ENCODE results near the gene CPA5. TPM values are rescaled to one million over a fixed set of nuclear protein-coding genes. Genes with fewer than 3 reads are reported as not detected.
"Not testable (repeated sequence)": the region's sequence is repeated elsewhere in the genome, so short reads cannot be mapped to it uniquely, and the experiment has no call there.

CPA5 gene
- total RNA-seq, 1 experiment from 2014 or later: not detected

DNA sequence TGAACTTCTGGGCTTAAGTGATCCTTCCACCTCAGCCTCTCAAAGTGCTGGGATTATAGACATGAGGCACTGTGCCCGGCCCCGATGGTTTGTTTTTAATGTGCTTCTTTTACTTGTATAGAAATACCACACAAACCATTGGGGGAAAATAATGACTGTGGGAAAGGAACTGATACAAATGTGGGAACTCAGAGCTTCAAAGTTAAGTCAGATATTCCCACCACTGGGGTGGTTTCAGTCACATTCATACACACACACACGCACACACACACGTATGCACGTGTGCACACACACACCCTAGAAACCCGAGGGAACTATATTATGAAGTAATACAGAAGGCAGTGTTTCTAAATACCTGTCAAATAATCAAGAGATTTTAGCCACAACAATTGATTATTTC lies 34.6 kb upstream of the CPA5 start:
- Mint-ChIP-seq H3K27ac (ENCODE audit: unreplicated experiment) (no peak overlapping the region), H3K27me3 (ENCODE audit: unreplicated experiment) (peaks cover 10% of the 10 kb centered on the region), H3K4me1 (ENCODE audit: low read depth, unreplicated experiment) (no peaks in the 10 kb centered on the region), H3K36me3 (ENCODE audit: insufficient read depth, unreplicated experiment) (no peaks in the 10 kb centered on the region), H3K9me3 (ENCODE audit: low read depth, unreplicated experiment) (no peaks in the 10 kb centered on the region), H3K4me3 (ENCODE audit: low read depth, unreplicated experiment) (no peak overlapping the region)
- intact Hi-C loops (cut with micrococcal nuclease; ENCODE audit: unreplicated experiment): no loop called here
- TF ChIP-seq, protein P1, sequence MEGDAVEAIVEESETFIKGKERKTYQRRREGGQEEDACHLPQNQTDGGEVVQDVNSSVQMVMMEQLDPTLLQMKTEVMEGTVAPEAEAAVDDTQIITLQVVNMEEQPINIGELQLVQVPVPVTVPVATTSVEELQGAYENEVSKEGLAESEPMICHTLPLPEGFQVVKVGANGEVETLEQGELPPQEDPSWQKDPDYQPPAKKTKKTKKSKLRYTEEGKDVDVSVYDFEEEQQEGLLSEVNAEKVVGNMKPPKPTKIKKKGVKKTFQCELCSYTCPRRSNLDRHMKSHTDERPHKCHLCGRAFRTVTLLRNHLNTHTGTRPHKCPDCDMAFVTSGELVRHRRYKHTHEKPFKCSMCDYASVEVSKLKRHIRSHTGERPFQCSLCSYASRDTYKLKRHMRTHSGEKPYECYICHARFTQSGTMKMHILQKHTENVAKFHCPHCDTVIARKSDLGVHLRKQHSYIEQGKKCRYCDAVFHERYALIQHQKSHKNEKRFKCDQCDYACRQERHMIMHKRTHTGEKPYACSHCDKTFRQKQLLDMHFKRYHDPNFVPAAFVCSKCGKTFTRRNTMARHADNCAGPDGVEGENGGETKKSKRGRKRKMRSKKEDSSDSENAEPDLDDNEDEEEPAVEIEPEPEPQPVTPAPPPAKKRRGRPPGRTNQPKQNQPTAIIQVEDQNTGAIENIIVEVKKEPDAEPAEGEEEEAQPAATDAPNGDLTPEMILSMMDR (IDR thresholded peaks at IDR 0.05; ENCODE audit: unreplicated experiment): no peak
- no TSS peak for BruUV-seq (replicated peaks)
- CTCF ChIA-PET: no interaction called here
- no peak for DNase-seq

DNA sequence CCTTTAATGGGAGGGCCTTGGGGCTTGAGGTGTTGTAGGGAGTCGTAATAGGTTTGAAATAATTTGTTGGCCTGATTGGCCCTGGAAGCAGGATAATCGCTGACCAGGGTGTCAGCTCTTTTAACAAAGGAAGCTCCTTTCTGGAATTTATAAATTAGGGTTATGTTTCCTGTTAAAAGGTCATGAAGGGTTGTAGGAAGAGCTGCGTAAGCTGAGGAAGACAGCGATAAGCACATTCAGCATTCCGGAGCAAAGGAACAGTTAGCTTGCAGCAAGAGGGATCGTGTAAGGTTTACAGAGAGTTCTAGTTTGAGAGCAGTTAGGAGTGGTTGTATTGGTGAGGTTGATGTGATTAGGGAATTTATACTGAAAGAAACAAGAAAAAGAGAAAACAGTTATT lies 30.3 kb upstream of the CPA5 start:
- Mint-ChIP-seq H3K36me3 (ENCODE audit: insufficient read depth, unreplicated experiment) (no peaks in the 10 kb centered on the region), H3K9me3 (ENCODE audit: low read depth, unreplicated experiment) (no peaks in the 10 kb centered on the region), H3K27me3 (ENCODE audit: unreplicated experiment) (peaks cover 9% of the 10 kb centered on the region), H3K4me1 (ENCODE audit: low read depth, unreplicated experiment) (no peaks in the 10 kb centered on the region), H3K27ac (ENCODE audit: unreplicated experiment) (no peak overlapping the region), H3K4me3 (ENCODE audit: low read depth, unreplicated experiment) (no peak overlapping the region)
- TF ChIP-seq, protein P1 (IDR thresholded peaks at IDR 0.05; ENCODE audit: unreplicated experiment): no peak
- CTCF ChIA-PET: no interaction called here
- no peak for DNase-seq
- no TSS peak for BruUV-seq (replicated peaks)
- intact Hi-C loops (cut with micrococcal nuclease; ENCODE audit: unreplicated experiment): no loop called here

DNA sequence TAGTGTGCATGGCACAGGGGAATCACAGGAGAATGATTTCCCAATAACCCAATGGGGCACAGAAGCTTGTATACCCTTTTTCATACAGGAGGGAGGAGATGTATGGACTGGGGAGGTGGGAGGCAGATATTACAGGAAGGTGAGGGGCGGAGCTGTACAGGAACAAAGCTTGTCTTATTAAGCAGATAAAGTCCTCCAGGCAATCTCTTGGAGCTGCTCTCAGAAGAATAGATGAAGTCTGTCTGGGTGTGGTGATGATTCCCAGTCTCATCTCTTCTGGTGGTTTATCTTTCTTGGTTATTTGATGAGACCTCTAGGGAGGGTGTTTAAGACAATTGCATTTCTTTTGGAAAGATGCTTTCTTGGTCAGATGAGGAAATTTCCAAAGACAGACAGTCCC lies 25.1 kb upstream of the CPA5 start:
- no peaks in the 10 kb centered on the region for H3K9me3 Mint-ChIP-seq (ENCODE audit: low read depth, unreplicated experiment)
- H3K36me3 Mint-ChIP-seq (ENCODE audit: insufficient read depth, unreplicated experiment): no peaks in the 10 kb centered on the region
- no TSS peak for BruUV-seq (replicated peaks)
- no peaks in the 10 kb centered on the region for H3K4me1 Mint-ChIP-seq (ENCODE audit: low read depth, unreplicated experiment)
- TF ChIP-seq, protein P1 (IDR thresholded peaks at IDR 0.05; ENCODE audit: unreplicated experiment): no peak
- CTCF ChIA-PET: no interaction called here
- no peak overlapping the region for H3K4me3 Mint-ChIP-seq (ENCODE audit: low read depth, unreplicated experiment)
- intact Hi-C loops (cut with micrococcal nuclease; ENCODE audit: unreplicated experiment): no loop called here
- no peak for DNase-seq
- H3K27me3 Mint-ChIP-seq (ENCODE audit: unreplicated experiment): peaks cover 19% of the 10 kb centered on the region
- no peak overlapping the region for H3K27ac Mint-ChIP-seq (ENCODE audit: unreplicated experiment)

DNA sequence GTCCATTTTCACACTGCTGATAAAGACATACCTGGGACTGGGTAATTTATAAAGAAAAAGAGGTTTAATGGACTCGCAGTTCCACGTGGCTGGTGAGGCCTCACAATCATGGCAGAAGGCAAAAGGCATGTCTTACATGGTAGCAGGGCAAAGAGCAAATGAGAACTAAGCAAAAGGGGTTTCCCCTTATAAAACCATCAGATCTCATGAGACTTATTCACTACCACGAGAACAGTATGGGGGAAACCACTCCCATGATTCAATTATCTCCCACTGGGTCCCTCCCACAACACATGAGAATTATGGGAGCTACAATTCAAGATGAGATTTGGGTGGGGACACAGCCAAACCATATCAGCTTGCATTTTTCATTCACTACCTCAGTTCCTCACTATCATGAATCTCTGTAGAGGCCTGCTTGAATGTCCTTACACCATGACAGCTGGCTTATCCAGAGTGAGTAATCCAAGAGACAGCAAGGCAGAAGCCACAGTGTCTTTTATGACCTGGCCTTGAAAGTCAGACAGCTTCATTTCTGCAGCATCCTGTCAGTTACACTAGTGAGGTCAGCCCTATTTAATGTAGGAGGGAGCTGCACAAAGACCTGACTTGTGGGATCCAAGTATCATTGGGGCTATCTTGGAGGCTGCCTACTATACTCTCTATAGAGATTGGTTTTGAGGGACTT lies 22.9 kb upstream of the CPA5 start:
- DNase-seq; BruUV-seq (replicated peaks); H3K27ac Mint-ChIP-seq (ENCODE audit: unreplicated experiment); H3K36me3 Mint-ChIP-seq (ENCODE audit: insufficient read depth, unreplicated experiment); H3K9me3 Mint-ChIP-seq (ENCODE audit: low read depth, unreplicated experiment); H3K4me1 Mint-ChIP-seq (ENCODE audit: low read depth, unreplicated experiment); H3K4me3 Mint-ChIP-seq (ENCODE audit: low read depth, unreplicated experiment); CTCF ChIA-PET; intact Hi-C loops (cut with micrococcal nuclease; ENCODE audit: unreplicated experiment): not testable (repeated sequence)
- H3K27me3 Mint-ChIP-seq (ENCODE audit: unreplicated experiment): peaks cover 19% of the 10 kb centered on the region

DNA sequence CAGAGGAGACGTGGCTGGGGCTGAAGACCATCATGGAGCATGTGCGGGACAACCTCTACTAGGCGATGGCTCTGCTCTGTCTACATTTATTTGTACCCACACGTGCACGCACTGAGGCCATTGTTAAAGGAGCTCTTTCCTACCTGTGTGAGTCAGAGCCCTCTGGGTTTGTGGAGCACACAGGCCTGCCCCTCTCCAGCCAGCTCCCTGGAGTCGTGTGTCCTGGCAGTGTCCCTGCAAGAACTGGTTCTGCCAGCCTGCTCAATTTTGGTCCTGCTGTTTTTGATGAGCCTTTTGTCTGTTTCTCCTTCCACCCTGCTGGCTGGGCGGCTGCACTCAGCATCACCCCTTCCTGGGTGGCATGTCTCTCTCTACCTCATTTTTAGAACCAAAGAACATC lies 22.0 kb upstream of the CPA5 start:
- H3K27me3 Mint-ChIP-seq (ENCODE audit: unreplicated experiment): peaks cover 19% of the 10 kb centered on the region
- no TSS peak for BruUV-seq (replicated peaks)
- DNase-seq: no peak
- TF ChIP-seq, protein P1 (IDR thresholded peaks at IDR 0.05; ENCODE audit: unreplicated experiment): no peak
- no peaks in the 10 kb centered on the region for H3K9me3 Mint-ChIP-seq (ENCODE audit: low read depth, unreplicated experiment)
- no peaks in the 10 kb centered on the region for H3K36me3 Mint-ChIP-seq (ENCODE audit: insufficient read depth, unreplicated experiment)
- CTCF ChIA-PET: interaction anchor here (0.6 kb wide), 1 partner anchor 1101 kb away, joined by 6 read pairs; no protein-coding TSS in a partner anchor
- no peak overlapping the region for H3K4me3 Mint-ChIP-seq (ENCODE audit: low read depth, unreplicated experiment)
- H3K27ac Mint-ChIP-seq (ENCODE audit: unreplicated experiment): no peak overlapping the region
- intact Hi-C loops (cut with micrococcal nuclease; ENCODE audit: unreplicated experiment): no loop called here
- H3K4me1 Mint-ChIP-seq (ENCODE audit: low read depth, unreplicated experiment): no peaks in the 10 kb centered on the region

Measured in Calu3 (cell line).